HG03159 (cell line): ENCODE data around the gene SGCA.

Experiments
- ATAC-seq: cut with Tn5 transposase; IDR thresholded peaks from one replicate; pipeline ENCODE4 v1.9.1; 2021; ENCODE audit warnings: mild to moderate bottlenecking, moderate library complexity; ENCODE audit not compliant: unreplicated experiment

SGCA gene

GRCh38 chr17:50181591-50182560, 16.1 kb downstream of the SGCA start:
- no peak for ATAC-seq

GRCh38 chr17:50182783-50183420, 17.1 kb downstream of the SGCA start:
- no peak for ATAC-seq

- ATAC-seq, result no peak
Measured at GRCh38 chr17:50183421-50183994, 17.7 kb downstream of the SGCA start.

- no peak for ATAC-seq
Measured at GRCh38 chr17:50184064-50184463, 18.3 kb downstream of the SGCA start.

GRCh38 chr17:50184611-50185398, 19.0 kb downstream of the SGCA start:
- ATAC-seq, result no peak

GRCh38 chr17:50185631-50186471, 20.0 kb downstream of the SGCA start:
- no peak for ATAC-seq

- ATAC-seq, result no peak
Measured at GRCh38 chr17:50186661-50187393, 21.0 kb downstream of the SGCA start.

- ATAC-seq, result no peak
Measured at GRCh38 chr17:50187394-50187725, 21.6 kb downstream of the SGCA start.

GRCh38 chr17:50187751-50188530, 22.1 kb downstream of the SGCA start:
- ATAC-seq, result no peak

- ATAC-seq, result no peak
Measured at GRCh38 chr17:50188531-50188920, 22.7 kb downstream of the SGCA start.

GRCh38 chr17:50188921-50189549, 23.2 kb downstream of the SGCA start:
- no peak for ATAC-seq

- no peak for ATAC-seq
Measured at GRCh38 chr17:50189550-50190292, 23.9 kb downstream of the SGCA start.

- no peak for ATAC-seq
Measured at GRCh38 chr17:50190293-50190602, 24.4 kb downstream of the SGCA start.

- ATAC-seq, result no peak
Measured at GRCh38 chr17:50190603-50191358, 25.0 kb downstream of the SGCA start.

GRCh38 chr17:50191359-50192143, 25.7 kb downstream of the SGCA start:
- ATAC-seq, result no peak

- ATAC-seq, result no peak
Measured at GRCh38 chr17:50192144-50192617, 26.4 kb downstream of the SGCA start.
